GM13977 (cell line): ENCODE results near the gene PLET1.

Source experiments
- DNase-seq: peaks from one replicate; pipeline ENCODE4 v3.0.0; 2012; ENCODE audit warnings: low spot score
- in situ Hi-C: fragments of 300-500 bp; cut with MboI; formaldehyde crosslinking; loops from one replicate; pipeline ENCODE4 v1.12.0; 2022; ENCODE audit warnings: low sequenced_read_pairs, low pct_unique_long_range_greater_than_20kb, mixed read lengths, inconsistent platforms; ENCODE audit not compliant: unreplicated experiment
- TF ChIP-seq, protein P1 (sequence below): IDR thresholded peaks from 2 replicates; pipeline ENCODE4 v1.5.1; 2012; ENCODE audit warnings: mild to moderate bottlenecking, control low read depth; ENCODE audit not compliant: insufficient read depth; ENCODE audit errors: extremely low read depth, missing control alignments

The PLET1 gene

DNA sequence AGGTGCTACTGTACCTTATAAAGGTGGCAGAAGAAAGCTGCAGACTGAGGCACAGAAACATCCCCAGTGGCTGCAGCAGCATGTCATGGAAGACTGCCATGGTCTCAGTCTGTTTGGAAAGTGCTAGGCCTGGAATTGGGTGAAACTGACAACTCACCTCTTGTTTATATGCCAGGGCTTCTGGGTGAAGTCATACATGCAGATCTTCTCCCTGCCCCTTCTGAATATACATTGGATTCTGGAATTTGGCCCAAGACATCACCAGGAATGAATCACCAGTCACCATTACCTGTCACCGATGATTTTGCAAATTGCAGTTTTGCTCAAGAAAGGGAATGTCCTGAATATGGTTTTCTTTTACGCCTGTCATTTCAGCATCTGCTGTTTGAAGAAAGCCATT is at the start of gene PLET1:
PLET1 (minus strand) TSS at position 371 of the 400 bp plus-strand sequence; CDS start at position 100, 271 bp downstream.
- TF ChIP-seq, protein P1, sequence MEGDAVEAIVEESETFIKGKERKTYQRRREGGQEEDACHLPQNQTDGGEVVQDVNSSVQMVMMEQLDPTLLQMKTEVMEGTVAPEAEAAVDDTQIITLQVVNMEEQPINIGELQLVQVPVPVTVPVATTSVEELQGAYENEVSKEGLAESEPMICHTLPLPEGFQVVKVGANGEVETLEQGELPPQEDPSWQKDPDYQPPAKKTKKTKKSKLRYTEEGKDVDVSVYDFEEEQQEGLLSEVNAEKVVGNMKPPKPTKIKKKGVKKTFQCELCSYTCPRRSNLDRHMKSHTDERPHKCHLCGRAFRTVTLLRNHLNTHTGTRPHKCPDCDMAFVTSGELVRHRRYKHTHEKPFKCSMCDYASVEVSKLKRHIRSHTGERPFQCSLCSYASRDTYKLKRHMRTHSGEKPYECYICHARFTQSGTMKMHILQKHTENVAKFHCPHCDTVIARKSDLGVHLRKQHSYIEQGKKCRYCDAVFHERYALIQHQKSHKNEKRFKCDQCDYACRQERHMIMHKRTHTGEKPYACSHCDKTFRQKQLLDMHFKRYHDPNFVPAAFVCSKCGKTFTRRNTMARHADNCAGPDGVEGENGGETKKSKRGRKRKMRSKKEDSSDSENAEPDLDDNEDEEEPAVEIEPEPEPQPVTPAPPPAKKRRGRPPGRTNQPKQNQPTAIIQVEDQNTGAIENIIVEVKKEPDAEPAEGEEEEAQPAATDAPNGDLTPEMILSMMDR: no peak
- in situ Hi-C loops: no loop called here
- DNase-seq: no peak

- in situ Hi-C loops: no loop called here
- TF ChIP-seq, protein P1: no peak
- no peak for DNase-seq
Observed at GRCh38 chr11:112310419-112310818, 49.8 kb upstream of the PLET1 start.

DNA sequence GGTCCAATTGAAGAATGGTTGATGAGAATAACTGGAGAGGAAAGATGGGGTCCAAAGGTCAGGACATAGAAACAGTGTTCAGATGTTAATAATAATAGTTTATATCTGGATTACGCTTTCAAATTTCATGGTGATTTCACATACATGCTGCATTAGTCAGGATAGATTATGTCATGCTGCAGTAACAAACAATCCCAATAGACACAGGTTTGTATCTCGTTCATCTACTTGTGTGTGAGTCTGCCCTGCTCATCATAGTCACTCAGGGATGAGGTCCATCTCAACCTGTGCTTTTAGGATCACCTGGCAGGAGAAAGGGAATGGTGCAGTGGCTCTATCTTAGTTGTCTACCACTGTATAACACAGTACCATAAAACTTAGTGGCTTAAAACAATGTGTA is 48.0 kb upstream of the PLET1 start:
- TF ChIP-seq, protein P1: no peak
- in situ Hi-C loops: no loop called here
- no peak for DNase-seq

DNA sequence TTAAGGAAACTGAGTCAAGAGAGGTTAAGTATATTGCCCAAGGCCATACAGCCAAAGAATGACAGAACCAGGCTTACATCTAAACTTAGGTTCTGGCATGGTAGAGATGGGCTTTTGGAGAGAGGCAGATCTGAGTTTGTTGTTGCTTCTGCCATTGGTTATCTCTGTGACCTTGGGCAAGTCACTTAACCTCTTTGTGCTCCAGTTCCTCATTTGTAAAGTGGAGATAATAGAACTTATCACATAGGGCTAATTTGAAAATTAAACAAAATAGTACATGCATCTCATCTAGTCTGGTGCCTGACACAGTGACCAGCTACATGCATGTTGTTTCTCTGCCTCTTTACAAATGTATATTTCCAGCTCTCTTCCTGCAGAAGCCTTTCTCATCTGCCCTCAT is 47.0 kb upstream of the PLET1 start:
- no peak for DNase-seq
- TF ChIP-seq, protein P1: no peak
- in situ Hi-C loops: no loop called here

DNA sequence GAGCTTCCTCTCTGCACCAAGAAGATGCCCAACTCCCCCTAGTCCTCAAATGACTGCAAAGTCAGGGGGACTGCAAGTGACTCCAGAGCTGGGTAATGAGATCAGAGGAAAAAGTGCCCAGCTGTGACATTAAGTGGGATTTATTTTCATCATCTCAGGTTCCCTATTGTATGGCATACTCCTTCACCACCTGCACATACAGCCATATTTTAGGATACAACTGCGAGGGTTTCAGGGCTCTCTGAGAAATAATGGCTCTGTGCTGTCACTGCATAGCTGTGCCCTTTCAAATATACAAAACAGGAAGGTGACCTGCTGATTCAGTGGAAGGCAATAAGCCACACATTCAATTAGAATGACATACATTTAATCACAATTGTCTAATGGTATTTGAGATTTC is 45.6 kb upstream of the PLET1 start:
- TF ChIP-seq, protein P1: no peak
- no peak for DNase-seq
- in situ Hi-C loops: no loop called here

GRCh38 chr11:112304914-112305313 is 44.3 kb upstream of the PLET1 start:
- TF ChIP-seq, protein P1: no peak
- no peak for DNase-seq
- in situ Hi-C loops: no loop called here

DNA sequence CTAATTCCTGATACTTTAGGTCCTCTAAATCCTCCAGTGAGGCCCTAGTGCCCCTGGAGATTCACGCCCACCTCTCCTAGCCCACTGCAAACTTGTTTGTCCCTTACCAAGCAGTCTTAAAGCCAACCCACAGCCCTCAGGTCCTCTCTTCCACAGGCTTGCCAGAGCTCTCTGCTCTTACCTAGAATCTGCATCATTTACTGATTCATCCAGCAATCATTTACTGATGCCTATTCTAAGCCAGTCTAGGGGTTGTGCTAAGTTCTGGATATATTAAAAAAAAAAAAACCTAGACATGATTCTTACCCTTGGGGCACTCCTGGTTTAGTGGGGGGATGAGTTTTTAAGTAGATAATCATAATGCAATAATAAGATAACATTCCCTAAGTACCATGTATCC is 43.0 kb upstream of the PLET1 start:
- DNase-seq: no peak
- TF ChIP-seq, protein P1: no peak
- in situ Hi-C loops: no loop called here
